Stimulated activated CD8-positive, alpha-beta memory T cell treated with anti-CD3 and anti-CD28 coated beads, Interleukin-12 subunit alpha, Interleukin-12 subunit beta, amount 100 ng/mL, for 24 hours (primary cell): ENCODE data around the gene LITAF.
"Not testable (repeated sequence)": the region's sequence is repeated elsewhere in the genome, so short reads cannot be mapped to it uniquely, and the experiment has no call there.

Source experiments
- DNase-seq: peaks from one replicate; pipeline ENCODE4 v3.0.0-alpha.2; 2020; ENCODE audit errors: extremely low read depth

Gene LITAF

DNA sequence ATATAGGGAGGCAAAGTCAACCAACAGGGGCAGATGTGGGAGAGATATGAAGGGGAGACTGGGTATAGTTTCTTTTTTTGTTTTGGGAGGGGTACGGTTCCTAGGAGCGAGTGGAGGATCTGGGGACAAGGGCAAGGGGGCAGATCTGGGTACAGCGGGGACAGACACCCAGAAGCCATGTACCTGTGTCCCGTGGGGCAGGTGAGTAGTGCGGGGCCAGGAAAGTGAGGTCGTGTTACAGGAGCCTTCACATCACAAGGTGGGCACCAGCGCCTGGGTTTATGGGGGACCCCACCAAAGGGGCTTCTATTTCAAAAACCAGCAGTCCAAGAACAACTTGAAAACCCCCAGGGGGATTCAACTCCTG lies 11.5 kb downstream of the LITAF start:
- no peak for DNase-seq

DNA sequence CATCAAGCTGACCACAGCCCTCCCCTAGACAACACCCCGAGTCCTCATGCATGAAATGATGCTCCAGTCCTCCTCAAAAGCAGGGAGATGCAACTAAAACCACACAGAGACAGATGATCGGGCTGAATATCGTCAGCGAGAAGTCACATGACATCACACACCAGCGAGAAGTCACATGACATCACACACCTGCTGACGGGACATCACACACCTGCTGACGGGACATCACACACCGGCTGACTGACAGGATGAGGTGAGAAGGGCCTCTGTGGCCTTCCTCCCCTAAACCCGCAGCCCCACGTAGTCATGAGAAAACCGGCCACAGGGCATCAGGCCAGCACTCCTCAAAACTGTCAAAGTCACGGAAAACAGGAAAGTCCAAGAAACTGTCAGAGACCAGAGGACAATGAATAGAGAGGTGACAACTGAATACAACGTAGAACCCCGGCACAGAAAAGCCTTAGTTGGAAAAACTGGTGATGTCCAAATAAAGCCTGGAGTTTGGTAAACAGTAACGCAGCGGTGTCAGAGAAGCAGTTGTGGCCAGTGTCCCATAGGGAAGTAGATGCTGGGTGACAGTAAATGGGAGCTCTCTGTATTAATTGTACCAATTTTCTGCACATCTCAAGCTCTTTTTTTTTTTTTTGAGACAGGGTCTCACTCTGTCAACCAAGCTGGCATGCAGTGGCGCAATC lies 14.3 kb downstream of the LITAF start:
- no peak for DNase-seq

DNA sequence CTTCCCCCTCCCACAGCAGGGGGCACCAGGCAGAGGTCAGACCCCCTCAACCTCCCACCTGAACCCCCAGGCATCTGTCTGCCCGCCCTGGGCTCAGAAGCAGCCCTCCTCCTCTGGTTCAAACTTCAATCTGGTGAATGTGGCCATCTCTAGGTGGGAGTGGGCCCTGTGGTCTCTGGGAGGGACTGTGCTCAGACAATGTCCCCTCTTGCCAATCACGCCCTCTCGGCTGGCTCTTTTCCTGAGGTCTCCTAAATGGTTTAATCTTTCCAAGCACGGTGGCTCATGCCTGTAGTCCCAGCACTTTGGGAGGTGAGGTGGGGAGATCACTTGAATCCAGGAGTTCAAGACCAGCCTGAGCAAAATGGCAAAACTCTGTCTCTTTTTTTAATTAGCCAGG lies 15.2 kb downstream of the LITAF start:
- DNase-seq, result no peak

DNA sequence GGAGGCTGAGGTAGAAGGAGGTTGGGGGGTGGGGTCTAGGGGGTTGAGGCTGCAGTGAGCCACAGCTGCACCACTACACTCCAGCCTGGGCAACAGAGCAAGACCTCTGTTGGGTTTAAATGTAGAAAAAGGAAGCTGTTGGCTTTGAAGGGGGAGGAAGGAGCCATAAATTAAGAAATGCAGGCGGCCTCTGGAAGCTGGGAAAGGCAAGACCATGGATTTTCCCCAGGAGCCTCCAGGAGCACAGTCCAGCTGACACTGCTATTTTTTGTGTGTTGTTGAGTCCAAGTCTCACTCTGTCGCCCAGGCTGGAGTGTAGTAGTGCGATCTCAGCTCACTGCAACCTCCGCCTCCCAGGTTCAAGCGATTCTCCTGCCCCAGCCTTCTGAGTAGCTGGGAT lies 15.9 kb downstream of the LITAF start:
- no peak for DNase-seq

GRCh38 chr16:11570258-11570657 lies 16.5 kb downstream of the LITAF start:
- DNase-seq, result no peak

GRCh38 chr16:11566398-11566797 lies 20.3 kb downstream of the LITAF start:
- no peak for DNase-seq

DNA sequence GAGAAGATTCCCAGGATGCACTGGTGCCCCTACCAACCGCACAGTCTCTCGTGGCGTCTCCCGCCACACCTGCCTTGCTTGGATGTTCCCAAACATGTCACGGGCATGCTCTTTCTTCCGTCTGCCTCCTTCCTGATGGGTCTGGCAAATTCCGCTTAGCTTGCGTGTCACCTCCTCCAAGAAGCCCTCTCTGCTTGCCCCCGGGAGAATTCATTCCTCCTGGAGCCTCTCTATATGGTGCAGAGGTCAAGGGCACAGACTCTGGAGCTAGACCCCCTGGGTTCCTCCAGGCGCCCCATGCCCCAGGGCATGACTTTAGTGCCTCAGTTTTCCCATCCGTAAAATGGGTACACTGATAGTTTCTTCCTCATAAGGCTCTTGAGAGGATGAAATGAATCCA lies 21.1 kb downstream of the LITAF start:
- DNase-seq, result no peak

DNA sequence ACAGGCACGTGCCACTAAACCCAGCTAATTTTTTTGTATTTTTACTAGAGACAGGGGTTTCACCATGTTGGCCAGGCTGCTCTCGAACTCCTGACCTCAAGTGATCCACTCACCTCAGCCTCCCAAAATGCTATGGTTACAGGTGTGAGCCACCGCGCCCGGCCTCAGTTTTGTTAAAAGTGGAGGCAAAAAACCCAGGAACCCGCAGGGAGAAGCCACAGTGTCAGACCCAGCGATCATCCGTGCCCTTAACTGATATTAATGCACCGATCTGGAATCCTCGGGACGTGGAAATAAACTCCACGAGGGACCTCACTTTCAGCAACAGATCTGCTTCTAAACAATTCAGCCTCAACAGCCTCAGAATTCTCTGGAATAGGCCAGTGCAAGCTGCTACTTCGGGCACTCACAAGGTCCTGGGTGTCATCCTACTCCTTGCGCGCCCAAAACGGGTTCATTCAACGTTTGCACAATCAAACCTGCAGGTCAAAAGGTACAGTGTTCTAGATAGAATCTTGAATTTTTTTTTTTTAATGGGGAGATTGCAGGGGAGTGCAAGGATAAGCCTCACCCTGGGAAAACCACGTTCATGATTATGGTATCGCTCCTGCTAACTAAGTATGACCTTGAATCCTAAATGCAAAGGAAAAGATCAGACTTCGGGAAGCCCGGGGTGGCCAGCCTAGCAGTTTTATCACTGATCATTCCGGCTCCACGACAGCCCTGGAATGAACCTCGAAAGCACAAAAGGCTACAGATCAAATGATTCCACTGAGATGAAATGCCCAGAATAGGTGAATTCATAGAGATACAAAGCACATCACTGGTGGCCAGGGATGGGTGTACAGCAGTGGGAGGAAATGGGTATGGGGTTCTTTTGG lies 22.4 kb downstream of the LITAF start:
- no peak for DNase-seq

GRCh38 chr16:11563493-11564040 lies 23.2 kb downstream of the LITAF start:
- DNase-seq, result no peak

GRCh38 chr16:11562941-11563340 lies 23.8 kb downstream of the LITAF start:
- DNase-seq, result no peak

DNA sequence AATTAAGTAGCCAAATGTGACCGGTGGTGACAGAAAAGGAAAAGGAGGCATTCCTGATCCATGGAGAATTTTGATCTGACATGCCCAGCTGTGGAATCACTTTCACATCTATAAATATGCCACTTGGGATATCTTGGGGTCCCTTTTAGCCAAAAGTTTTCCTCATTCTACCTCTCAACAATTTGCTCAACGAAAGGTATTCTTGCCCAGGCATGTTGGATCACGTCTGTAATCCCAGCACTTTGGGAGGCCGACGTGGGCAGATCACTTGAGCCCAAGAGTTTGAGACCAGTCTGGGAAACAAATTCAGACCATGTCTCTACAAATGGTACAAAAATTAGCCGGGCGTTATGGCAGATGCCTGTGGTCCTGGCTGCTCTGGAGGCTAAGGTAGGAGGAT lies 24.3 kb downstream of the LITAF start:
- DNase-seq, result no peak

DNA sequence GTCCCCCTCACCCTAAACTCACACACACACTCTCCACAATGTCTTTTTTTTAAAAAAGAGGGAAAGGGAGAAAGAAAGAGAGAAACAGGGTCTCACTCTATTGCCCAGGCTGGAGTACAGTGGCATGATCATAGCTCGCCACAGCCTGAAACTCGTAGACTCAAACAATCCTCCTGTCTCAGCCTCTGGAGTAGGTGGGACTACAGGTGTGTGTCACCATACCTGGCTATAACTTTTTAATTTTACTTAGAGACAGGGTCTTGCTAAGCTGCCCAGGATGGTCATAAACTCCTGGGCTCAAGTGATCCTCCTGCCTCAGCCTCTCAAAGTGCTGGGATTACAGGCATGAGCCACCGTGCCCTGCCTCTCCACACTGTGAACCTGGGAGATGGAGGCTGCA lies 24.9 kb downstream of the LITAF start:
- no peak for DNase-seq

GRCh38 chr16:11561454-11561805 lies 25.3 kb downstream of the LITAF start:
- DNase-seq, result no peak

- DNase-seq, result no peak
Measured at GRCh38 chr16:11560701-11561453, 25.8 kb downstream of the LITAF start.

DNA sequence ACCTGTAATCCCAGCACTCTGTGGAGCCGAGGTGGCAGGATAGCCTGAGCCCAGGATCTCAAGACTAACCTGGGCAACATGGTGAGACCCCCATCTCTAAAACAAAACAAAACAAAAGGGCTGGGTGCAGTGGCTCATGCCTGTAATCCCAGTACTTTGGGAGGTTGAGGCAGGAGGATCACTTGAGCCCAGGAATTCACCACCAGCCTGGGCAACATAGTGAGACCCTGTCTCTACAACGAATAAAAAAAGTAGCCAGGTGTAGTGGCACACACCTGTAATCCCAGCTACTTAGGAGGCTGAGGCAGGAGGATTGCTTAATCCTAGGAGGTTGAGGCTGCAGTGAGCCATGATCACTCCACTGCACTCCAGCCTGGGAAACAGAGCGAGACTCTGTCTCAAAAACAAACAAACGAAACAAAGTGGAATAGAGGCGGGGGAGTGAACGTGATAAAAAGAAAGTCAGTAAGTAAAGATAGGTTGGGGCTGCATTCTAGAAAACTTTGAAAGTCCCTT lies 28.4 kb downstream of the LITAF start:
- not testable (repeated sequence) for DNase-seq

DNA sequence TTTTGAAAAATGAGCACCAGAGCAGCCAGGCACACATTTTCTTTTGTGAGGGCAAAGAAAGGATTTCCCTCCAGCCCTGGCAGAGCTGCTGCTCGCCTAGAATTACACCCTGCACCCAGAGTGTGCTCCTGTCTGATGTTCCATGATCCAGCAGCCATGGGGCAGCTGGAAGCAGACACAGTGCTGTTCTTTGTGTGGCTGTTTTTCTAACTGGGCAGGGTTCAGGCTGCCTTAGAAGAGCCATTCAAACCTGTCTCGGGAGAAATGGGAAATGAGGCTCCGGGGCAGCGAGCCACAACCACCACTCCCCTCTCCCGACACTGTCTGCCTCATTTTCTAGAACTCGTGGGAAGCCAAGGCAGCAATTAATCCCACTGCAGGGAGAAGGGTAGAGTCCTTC lies 28.9 kb downstream of the LITAF start:
- DNase-seq, result no peak

- no peak for DNase-seq
Measured at GRCh38 chr16:11556945-11557720, 29.6 kb downstream of the LITAF start.

DNA sequence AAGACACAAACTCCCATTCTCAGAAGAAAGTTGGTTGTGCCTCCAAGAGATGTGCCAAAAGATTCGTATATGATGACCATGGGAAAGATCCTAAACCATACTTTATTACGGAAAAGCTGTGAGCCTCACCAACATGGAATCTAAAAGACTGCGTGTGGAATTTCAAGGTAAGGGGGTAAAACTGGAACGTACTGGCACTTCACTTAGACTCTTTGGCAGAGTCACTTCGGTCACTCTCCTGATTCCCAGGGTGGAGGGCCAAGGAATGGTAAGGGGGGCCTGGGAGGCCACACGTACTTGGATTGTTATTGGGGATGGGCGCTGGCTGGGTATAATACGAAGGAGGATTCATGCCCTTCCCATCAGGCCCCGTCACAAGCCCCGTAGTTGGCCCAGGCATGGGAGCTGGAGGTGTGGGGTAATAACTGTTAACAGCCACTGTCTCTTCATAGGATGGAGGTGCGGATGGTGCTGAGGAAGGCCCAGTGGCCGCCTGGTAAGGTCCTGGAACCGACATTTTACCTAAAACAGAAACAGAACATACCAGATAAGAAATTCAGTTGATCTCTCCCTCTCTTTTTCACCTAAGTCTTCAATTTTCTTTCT lies 30.4 kb downstream of the LITAF start:
- no peak for DNase-seq

GRCh38 chr16:11554053-11554452 lies 32.7 kb downstream of the LITAF start:
- no peak for DNase-seq

DNA sequence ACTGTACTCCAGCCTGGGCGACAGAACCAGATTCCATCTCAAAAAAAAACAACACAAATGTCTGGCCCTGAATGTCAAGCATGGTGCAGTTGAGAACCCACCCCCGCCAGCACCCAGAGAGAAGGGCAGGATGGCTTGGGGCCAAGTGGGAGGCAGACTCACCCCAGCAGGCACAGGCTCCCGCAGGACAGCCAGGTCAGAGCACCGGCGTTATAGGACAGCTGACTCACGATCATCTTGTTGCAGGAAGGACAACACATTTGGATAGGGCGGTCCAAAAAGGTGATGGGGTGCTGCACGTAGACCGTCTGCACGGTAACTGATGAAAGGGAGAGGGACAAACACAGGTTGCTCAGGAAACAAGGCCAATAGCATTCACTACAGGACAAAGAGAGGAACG lies 33.3 kb downstream of the LITAF start:
- no peak for DNase-seq

- DNase-seq, result no peak
Measured at GRCh38 chr16:11552440-11552839, 34.3 kb downstream of the LITAF start.
